Fibroblast of lung (primary cell): ENCODE results near the gene SPECC1L.

Source experiments
- EZH2 ChIP-seq: IDR thresholded peaks from 2 replicates; pipeline ENCODE4 v1.5.1; 2012; ENCODE audit warnings: low read length, control low read depth, mild to moderate bottlenecking; ENCODE audit errors: missing control alignments
- TF ChIP-seq, protein P1 (sequence below), 2 donors: IDR thresholded peaks in 1 of 2; conservative IDR thresholded peaks in 1 of 2; 1 replicate in 1 of 2; 2 replicates in 1 of 2; pipeline ENCODE4 v1.5.1; 2011 to 2012; ENCODE audit warnings: low read length in 2 of 2, control low read depth in 1 of 2, inconsistent platforms in 1 of 2, low read depth in 1 of 2, mild to moderate bottlenecking in 1 of 2

- TF ChIP-seq, protein P1, sequence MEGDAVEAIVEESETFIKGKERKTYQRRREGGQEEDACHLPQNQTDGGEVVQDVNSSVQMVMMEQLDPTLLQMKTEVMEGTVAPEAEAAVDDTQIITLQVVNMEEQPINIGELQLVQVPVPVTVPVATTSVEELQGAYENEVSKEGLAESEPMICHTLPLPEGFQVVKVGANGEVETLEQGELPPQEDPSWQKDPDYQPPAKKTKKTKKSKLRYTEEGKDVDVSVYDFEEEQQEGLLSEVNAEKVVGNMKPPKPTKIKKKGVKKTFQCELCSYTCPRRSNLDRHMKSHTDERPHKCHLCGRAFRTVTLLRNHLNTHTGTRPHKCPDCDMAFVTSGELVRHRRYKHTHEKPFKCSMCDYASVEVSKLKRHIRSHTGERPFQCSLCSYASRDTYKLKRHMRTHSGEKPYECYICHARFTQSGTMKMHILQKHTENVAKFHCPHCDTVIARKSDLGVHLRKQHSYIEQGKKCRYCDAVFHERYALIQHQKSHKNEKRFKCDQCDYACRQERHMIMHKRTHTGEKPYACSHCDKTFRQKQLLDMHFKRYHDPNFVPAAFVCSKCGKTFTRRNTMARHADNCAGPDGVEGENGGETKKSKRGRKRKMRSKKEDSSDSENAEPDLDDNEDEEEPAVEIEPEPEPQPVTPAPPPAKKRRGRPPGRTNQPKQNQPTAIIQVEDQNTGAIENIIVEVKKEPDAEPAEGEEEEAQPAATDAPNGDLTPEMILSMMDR (conservative IDR thresholded peaks at IDR 0.05 in 1 of 2, IDR thresholded peaks at IDR 0.05 in 1 of 2; ENCODE audit: low read depth in 1 of 2, low read length in 2 of 2) = no peak
- no peak for TF ChIP-seq EZH2
Measured at GRCh38 chr22:24391836-24392217, 121.2 kb downstream of the SPECC1L start.
